ENCODE results near the gene VCP.

GRCh38 chr9:35102769-35103659, 30.6 kb upstream of the VCP start, which contains the start of gene STOML2:
- TF ChIP-seq CTCF (IDR thresholded peaks at IDR 0.05; ENCODE audit: low read depth, low read length, poor library complexity, severe bottlenecking) = no peak
- no peak for TF ChIP-seq EZH2phosphoT487 (IDR thresholded peaks at IDR 0.05; ENCODE audit: borderline replicate concordance, low read length)
